T47D (cell line): ENCODE measurements around the gene PATJ.
"Not testable (repeated sequence)": the region's sequence is repeated elsewhere in the genome, so short reads cannot be mapped to it uniquely, and the experiment has no call there.

Experiments
- DNase-seq, 2 experiments: peaks; one replicate each; pipeline versions ENCODE4 v3.0.0 to v3.0.0-alpha.2; 2011 to 2012; ENCODE audit warnings: low read depth in 1 of 2, low spot score in 1 of 2
- JUND ChIP-seq: IDR thresholded peaks from 2 replicates; pipeline ENCODE4 v1.6.1; 2012; ENCODE audit warnings: low read depth
- in situ Hi-C: cut with HindIII; loops from 2 replicates; pipeline ENCODE4 v1.10.0; 2016; ENCODE audit warnings: low sequenced_read_pairs, low pct_unique_long_range_greater_than_20kb

Gene PATJ

DNA sequence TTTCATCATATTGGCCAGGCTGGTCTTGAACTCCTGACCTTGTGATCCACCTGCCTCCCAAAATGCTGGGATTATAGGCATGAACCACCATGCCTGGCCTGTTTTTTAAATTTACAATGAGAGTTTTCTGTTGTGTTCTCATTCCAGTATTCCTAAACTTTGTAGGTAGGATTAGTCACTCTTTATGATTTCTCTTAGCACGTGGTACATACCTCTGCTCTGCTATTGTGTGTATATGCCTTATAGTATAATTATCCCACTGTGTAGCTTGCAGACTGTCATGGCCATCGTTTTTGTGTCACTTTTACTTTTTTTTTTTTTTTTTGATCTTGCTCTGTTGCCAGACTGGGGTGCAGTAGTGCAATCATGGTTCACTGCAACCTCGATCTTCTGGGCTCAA lies 14.5 kb downstream of the PATJ start:
- no peak for TF ChIP-seq JUND
- in situ Hi-C loops: no loop called here
- no peak for DNase-seq

GRCh38 chr1:61757950-61758349 lies 15.7 kb downstream of the PATJ start:
- DNase-seq: no peak

DNA sequence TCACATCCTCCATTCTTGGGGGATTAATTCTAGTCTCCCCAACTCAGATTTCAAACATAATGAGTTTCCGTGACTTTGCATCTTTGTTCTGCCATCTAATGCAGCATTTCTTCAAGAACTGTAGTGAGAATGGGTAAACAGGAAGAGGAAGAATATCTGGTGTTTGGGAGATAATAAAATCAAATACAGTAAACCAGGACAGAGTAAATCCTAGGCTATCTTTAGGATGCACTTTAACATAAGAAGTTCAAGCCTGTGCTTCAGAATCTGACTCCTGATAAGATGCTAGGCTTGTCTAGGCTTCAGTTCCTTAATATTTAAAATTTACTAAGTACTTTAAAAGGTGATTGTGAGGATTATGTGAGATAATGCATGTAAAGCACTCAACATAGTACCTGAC lies 27.9 kb downstream of the PATJ start:
- in situ Hi-C loops: no loop called here
- no peak for DNase-seq
- no peak for TF ChIP-seq JUND

More at GRCh38 chr1:61757950-61758349, 15.7 kb downstream of the PATJ start:
- in situ Hi-C loops: no loop called here
- no peak for TF ChIP-seq JUND

DNA sequence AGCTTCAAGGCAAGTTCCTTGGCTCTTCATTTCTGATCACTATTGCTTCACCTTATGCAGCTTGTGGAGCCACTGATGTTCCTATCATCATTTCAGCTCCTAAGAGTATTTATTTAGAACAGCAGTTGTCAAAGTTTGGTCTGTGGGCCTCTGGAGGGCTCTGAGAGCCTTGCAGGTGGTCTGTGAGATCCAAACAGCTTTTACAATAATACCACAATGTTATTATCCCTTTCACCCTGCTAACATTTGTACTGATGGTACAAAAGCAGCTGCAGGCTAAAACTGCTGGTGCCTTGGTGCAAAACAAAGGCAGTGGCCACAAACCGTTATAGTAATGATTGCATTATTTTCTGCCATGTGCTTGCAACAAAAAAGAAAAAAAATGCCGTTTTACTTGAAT lies 33.8 kb downstream of the PATJ start:
- TF ChIP-seq JUND: no peak
- in situ Hi-C loops: no loop called here
- no peak for DNase-seq

DNA sequence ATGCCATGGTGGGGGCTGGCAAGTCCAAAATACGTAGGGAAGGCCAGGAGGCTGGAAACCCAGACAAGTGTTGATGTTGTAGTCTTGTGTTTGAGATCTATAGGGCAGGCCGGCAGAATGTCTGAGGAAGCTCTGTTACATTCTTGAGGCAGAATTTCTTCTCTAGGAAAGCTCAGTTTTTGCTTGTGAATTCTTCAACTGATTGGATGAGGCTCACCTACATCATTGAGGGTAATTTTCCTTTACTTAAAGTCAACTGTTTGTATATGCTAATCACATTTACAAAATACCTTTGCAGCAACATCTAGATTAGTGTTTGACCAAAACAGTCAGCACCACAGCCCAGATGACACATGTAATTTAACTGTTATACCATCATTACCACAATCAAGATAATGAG lies 37.0 kb downstream of the PATJ start:
- in situ Hi-C loops: no loop called here
- TF ChIP-seq JUND: no peak
- DNase-seq: no peak

DNA sequence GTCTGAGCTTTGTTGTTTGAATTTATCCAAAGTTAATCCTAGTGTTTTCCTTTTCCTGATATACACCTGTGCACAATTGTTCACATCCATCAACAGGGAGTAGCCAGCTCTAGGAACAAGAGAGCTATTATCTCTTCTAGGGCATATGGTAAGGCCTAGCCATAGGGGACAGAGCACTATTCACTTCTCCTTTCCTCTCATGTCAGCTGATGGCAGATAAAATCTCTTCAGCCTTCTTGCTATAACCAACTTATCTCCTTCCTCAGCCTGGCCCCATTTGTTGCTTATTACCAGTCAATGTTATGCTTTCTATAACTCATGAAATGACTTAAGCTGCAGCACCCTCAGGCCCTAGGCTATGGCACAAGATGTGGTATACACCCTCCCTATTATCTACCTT lies 38.9 kb downstream of the PATJ start:
- in situ Hi-C loops: no loop called here
- no peak for TF ChIP-seq JUND

GRCh38 chr1:61782771-61783170 lies 40.5 kb downstream of the PATJ start:
- DNase-seq: no peak
- no peak for TF ChIP-seq JUND
- in situ Hi-C loops: no loop called here

More for the DNA sequence above, 38.9 kb downstream of the PATJ start:
- no peak for DNase-seq

DNA sequence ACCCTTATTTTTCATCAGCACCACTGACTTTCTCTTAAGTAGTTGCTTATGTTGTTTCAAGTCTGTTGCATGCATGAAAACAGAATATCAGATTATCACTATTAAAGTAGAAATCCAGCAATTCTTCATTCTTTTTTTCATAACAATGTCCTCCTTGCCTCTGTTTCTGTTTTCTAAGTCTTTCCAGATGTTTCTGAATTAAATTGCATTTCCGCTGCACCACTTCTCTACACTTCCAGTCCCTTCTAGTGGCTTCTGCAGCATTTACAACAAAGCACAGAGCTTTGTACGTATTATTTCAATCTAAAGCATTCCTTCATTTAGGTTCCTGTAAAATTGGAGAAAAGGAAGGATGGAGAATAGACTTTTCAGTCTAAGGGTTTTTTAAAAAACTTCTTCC lies 42.4 kb downstream of the PATJ start:
- in situ Hi-C loops: no loop called here

DNA sequence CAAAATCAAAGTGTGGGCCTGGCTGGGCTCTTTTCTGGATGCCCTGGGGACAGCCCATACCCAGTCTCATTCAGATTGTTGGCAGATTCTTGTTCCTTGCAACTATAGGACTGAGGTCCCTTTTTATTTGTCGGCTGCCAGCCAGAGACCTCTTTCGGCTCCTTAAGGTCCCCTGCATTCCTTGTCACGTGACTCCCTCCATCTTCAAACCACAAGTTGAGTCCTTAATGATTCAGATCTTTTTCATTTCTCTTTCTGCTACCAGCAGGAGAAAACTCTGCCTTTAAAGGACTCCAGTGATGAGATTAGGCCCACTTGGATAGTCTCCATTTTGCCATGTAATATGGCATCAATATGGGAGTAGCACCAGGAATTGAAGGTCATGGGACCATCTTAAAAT lies 48.6 kb downstream of the PATJ start:
- no peak for TF ChIP-seq JUND
- in situ Hi-C loops: no loop called here
- DNase-seq: no peak

More for the DNA sequence above, 42.4 kb downstream of the PATJ start:
- no peak for DNase-seq
- TF ChIP-seq JUND: no peak

GRCh38 chr1:61797045-61797755 lies 54.9 kb downstream of the PATJ start:
- in situ Hi-C loops: no loop called here
- no peak for DNase-seq
- no peak for TF ChIP-seq JUND

- DNase-seq, in situ Hi-C loops: not testable (repeated sequence)
Observed at GRCh38 chr1:61801047-61801446, 58.8 kb downstream of the PATJ start.

- in situ Hi-C loops: no loop called here
- TF ChIP-seq JUND: no peak
- no peak for DNase-seq
Observed at GRCh38 chr1:61807606-61808140, 65.4 kb downstream of the PATJ start.

DNA sequence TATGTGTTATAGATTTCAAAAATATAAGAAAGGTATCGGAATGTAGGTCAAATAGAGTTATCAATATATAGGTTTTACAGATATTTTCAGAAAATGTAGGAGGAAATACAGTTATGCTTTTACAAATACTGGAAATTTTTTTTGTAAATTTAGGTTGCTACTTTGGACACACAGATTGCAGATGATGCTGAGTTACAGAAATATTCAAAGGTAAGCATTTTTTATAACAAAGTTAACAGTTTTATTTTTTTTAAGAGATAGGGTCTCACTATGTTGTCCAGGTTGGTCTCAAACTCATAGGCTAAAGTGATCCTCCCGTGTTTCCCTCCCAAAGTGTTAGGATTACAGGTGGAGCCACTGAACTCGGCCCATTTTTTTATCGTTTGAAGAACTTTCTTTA lies 66.0 kb downstream of the PATJ start:
- no peak for TF ChIP-seq JUND
- in situ Hi-C loops: no loop called here

GRCh38 chr1:61808968-61809367 lies 66.7 kb downstream of the PATJ start:
- in situ Hi-C loops: no loop called here
- no peak for TF ChIP-seq JUND
- DNase-seq: no peak

More for the DNA sequence above, 66.0 kb downstream of the PATJ start:
- DNase-seq: no peak
